Frontal cortex (tissue), 4 donors: ENCODE data around the gene MYO6. TPM values are rescaled to one million over a fixed set of nuclear protein-coding genes. Genes with fewer than 3 reads are reported as not detected.

Source experiments
- DNase-seq, 2 donors: peaks; one replicate each; pipeline ENCODE4 v3.0.0; 2012; ENCODE audit warnings: low spot score in 2 of 2
- FAIRE-seq: peaks from 2 replicates; lab custom pipeline; 2012; peaks lifted over from hg19 to GRCh38; lab: Jason Lieb, UNC
- total RNA-seq: library from RNA; depleted of rRNA; stranded (reverse); fragments of >200 nt; gene quantifications from one replicate; pipeline ENCODE4 v1.2.3, GENCODE V29; 2014
- donor health status: control.
- donor health status: control.
- donor health status: control.

MYO6 gene
- total RNA-seq, 1 donor from 2014 or later: 14.7 TPM

DNA sequence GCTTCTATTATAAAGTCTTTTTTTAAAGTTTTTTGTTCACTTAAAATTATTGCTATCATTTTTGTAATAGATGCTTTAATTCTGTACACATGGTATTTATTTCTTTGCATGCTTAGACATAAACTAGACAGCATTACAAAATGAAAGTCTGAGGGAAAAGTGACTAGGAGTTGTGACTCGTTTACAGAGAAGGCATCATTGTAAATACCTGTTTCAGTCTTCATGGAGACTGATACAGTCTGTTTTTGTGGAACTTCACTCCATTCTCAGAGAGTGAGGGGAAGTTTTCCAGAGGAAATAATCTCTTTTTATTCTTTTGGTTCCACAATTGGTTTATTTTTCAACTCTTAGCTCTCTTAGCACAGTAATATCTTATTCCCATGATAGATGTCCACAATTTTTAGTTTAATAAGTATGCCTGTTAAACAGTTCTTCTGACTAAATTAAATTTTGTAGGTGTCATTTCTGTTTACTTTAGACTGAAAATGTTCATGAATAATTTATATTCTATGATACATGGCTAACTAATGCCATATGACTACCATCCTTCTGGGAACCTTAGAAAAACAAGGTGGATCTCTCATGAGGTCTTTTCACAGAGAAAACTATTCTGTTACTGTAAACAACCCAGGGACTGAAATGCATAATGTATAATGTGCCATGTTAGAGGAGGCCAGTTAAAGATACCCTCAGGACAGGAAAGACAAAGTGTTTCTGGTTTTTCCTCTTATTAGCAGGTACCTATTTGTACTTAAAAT is 69.2 kb downstream of the MYO6 start:
- DNase-seq (no peak), FAIRE-seq (no peak)

DNA sequence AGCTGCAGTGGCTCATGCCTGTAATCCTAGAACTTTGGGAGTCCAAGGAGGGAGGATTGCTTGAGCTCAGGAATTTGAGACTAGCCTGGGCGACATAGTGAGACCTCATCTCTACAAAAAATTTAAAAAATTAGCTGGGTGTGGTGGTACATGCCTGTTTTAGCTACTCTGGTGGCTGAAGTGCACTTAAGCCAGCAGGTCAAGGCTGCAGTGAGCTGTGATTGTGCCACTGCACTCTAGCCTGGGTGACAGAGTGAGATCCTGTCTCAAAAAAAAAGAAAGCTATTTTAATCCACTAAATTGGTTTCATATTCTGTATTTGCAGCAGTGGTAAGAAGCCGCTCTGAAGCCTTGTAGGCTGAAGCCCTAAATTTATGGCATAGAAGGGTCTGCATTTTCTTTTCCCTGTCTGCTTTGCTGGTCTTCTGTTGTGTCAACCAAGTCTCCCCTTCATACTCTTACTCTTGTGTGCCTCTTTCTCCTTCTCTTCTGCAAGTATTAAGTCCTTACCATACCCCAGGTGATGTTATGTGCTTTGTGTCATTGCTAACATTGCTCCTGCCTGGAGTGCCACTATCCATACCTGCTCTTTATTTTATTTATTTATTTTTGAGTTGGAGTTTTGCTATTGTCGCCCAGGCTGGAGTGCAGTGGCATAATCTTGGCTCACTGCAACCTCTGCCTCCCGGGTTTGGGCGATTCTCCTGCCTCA is 70.9 kb downstream of the MYO6 start:
- DNase-seq (no peak), FAIRE-seq (no peak)

DNA sequence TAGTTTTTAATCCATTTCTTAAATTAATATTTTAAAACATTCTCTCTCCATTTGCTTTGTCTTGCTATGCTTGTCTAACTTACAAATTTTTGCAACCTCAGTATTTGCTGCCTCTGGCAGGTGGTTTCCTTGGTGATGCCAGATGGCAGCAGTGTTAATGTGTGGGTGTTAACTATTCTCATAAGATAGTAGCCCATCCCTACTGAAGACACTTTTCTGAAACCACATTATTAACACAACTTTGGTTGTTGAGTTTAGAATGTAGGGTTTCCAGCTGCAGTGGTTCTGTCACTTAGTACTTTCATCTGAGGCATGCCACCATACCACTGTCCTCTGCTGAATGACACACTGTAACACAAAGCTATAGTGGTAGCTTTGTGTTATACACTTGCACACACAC is 75.1 kb downstream of the MYO6 start:
- FAIRE-seq: no peak
- DNase-seq: no peak

DNA sequence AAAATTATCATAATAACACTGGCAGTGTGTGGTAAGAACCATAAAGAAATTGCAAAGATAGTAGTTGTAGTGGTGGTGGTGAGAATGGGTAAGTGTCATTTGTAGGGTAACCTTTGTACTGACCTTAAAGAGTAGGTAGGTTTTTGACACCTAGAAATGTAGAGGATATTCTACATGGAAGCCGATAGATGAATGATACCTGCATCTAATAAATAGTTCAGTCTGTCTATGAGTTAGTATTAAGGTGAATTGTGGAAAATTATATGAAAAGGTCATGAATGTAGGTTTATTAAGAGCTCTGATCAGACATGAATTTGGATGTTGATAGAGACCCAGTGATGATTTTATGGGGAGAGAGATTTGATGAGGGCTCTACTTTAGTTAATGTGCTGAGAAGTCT is 78.1 kb downstream of the MYO6 start:
- no peak for FAIRE-seq

DNA sequence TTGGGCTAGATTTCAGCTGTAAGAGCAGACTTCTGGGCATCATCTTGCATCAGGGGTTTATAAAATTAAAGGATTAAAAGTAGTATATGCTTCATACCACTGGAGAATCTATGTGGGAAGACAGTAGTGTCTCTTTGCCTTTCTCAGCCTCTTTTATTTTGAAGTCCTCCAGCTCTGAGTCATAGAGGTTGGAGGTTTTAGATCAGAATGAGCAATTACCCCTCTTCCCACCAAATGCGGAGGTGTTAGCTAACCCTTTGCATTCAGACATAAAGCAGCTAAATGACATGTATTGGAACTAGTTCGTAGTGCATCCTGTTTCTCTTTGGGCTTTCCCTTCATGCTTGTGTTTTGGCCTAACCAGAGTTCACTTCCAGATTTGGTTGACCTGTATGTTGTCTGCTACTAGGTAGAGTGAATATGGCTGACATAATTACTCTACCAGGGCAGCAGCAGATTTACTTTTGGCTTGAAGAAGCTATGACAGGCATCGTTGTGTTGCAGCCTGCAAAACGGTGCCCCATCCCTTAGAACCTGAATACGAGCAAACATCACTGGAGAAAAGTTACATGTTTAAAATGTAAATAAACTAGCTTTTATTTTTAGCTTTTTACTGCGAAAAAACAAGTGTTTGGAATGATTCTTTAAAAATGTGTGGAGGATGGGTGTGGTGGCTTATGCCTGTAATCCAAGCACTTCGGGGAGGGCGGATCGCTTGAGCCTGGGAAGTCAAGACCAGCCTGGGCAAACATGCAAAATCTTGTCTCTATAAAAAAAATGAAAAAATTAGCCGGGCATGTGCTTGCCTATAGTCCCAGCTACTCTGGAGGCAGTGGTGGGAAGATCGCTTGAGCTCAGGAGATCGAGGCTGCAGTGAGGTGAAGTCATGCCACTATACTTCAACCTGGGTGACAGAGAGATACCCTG is 82.2 kb downstream of the MYO6 start:
- DNase-seq (no peak), FAIRE-seq (no peak)

More for the DNA sequence above, 78.1 kb downstream of the MYO6 start:
- DNase-seq: no peak

DNA sequence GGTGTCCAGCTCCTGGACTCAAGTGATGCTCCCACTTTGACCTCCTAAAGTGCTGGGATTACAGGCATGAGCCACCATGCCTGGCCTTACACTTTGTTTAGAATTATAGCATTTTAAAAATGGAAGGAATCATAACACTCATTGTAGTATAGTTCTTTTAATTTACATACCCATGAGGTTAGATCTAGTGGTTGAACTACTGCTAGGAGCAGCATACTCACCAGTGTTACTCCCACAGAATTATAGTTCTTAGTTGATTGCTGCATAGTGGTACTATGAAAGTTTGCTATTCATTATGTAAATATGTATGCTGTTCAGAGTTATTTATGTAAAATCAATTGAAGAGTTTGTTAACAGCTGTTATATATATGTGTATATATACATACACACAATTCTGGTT is 85.4 kb downstream of the MYO6 start:
- FAIRE-seq (no peak), DNase-seq (no peak)

DNA sequence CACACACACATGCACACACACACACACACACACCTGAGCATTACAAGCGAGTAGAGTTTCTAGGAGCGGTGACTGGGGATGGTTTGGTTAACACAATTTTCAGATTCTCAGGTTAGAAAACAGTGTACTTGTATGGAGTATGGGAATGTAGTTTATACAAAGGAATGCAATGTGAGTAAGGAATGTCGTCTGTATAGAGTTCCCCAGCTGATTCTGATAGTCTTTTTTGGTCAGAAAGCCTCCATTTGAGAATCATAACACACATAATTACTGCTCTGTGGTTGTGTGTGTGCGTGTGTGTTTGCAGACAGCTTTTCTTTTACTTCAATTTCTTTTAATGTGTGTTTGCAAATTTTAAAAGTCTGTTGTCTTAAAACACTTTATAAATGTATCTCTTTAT is 93.2 kb downstream of the MYO6 start:
- no peak for DNase-seq
- FAIRE-seq: no peak

DNA sequence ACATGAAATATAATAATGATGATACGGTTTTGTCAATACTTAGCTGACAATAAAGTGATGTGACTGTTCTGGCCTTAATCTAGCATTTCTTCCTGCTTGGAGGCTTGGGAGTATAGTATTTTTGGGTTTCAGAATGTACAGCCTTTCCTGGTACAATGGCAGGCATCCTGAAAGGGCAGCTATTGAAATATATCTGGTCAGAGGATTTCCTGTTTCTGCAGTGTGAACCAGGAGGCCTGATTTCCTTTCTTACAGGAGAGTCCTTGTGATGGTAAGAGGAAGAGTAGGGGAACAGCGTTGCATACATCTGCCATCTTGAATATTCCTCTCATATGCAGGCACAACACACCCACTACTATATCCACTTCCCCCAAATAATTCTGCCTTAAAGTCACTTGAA is 93.7 kb downstream of the MYO6 start:
- no peak for FAIRE-seq
- no peak for DNase-seq

DNA sequence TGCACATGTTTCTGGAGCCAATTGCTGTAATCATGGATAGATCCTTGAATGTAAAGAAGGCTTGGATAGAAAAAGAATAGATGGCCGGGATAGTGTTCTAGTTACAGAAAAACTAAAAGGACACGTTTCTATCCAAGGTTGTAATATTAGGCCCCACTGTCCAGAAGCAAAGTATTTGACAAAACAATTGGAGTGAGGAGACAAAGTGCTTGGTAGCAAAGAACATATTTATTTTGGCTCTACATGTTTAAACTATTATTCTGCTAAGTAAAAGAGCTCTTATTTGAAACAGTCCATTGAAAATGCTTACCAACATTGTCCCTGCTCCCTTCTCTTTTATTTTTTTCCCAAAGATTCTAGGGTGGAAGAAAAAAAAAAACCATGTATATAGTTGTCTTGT is 94.4 kb downstream of the MYO6 start:
- no peak for DNase-seq

DNA sequence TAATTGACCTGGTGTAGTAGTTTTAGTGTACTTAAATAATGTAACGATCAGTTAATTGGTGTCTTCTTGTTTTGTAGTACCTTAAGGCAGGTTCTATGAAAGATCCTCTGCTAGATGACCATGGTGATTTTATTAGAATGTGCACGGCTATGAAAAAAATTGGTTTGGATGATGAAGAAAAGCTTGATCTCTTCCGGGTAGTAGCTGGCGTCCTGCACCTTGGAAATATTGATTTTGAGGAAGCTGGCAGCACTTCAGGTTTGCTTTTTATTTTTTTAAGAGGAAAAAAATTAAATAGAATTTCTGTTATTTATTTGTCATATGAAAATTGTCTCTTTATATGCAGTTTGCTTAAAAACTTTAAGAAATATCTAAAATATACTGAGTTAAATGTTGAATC is 99.2 kb downstream of the MYO6 start:
- FAIRE-seq (peak; percentile 39), DNase-seq (no peak)

More for the DNA sequence above, 94.4 kb downstream of the MYO6 start:
- FAIRE-seq: no peak

DNA sequence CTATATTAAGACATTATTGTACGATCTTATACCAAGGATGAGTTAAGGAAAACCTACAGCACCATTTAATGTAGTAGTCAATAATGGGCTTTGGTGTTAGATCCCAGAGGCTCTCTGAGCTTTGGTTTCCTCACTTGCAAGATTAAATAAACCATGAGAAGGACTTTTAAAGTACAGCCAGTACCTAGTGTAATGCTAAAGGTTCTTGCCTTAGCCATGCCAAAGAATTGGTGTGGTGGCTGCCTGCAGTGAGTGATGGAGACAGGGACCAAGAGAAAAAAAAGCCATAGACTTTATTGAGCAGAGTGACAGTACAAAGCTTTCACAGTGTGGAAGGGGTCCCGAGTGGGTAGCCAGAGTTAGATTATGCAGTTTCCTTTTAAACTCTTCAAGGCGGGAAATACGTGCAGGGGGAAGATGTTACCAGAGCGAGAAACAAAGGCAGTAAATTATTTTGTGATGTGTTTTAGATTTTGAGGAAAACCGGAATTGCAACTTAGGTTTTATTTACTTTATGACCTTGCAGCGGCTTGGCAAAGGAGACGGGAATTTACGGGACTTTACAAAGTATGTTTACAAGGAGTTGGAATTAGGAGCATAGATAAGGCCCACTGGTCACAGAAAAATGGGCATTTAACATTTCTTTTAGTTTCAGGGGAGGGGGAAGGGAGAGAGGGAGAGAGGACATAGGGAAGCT is 100.4 kb downstream of the MYO6 start:
- FAIRE-seq (no peak), DNase-seq (no peak)

DNA sequence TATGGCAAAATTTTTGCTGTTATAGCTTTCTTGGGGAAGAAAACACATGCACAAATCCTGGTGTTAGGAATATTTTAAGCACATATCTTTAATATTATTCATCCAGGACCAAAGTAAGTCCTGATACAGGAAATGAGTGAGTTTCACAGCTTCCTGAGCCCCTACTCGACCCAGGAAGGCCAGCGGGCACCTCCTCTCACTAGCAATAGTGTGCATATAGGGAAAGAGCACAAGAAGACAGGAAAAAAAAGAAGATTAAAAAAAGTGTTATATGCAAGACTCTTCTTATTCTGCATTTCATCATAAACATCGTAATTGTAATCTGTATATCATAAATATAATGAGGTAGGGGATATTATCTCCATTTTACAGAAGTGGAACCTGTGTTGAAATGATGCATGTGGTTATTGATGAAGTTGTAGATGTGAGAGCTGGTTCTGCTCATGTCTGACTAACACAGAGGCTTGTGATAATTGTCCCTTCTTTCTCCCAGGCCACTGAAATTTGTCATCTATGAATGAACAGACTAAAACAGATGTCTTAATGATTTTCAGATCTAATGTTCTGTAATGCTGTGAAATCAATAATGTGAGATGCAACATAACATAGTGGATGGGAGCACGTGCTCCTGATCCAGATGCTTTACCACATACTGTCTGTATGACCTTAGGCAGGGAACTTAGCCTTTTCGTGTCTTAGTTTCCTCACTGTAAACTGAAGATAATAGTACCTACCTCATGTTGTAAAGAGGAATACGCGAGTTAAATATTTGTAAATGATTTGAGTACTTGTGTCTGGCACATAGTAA is 101.2 kb downstream of the MYO6 start:
- no peak for FAIRE-seq

DNA sequence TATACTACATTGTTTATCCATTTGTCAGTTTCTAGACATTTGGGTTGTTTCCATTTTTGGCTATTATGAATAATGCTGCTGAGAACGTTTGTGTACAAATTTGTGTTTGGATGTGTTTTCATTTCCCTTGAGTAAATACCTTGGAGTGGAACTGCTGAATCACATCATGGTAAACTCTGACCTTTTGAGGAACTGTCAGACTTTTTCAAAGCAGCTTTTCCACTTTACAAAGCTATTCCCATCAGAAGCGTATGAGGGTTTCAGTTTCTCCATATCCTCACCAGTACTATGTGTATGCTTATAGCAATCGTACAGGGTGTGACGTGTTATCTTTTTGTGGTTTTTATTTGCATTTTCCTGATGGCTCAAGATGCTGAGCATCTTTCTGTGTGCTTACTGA is 103.7 kb downstream of the MYO6 start:
- no peak for DNase-seq
- FAIRE-seq: no peak

More for the DNA sequence above, 101.2 kb downstream of the MYO6 start:
- DNase-seq: no peak

DNA sequence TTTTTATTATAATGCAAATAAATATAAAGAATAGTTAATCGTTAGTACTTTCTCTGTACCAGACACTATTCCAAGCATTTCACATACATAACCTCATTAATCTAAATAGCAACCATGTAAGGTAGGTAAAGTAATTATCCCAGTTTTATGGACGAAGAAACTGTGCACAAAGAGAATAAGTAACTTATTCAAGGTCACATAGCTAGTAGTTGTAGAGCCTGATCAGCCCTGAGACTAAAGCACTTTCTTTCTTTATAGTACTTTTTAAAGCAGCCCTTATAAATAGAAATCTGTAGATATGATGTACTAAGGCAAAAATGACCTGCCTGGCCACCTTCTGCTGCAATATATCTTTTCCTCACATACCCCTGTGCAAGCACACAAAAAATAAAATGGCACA is 104.8 kb downstream of the MYO6 start:
- FAIRE-seq (no peak), DNase-seq (no peak)

DNA sequence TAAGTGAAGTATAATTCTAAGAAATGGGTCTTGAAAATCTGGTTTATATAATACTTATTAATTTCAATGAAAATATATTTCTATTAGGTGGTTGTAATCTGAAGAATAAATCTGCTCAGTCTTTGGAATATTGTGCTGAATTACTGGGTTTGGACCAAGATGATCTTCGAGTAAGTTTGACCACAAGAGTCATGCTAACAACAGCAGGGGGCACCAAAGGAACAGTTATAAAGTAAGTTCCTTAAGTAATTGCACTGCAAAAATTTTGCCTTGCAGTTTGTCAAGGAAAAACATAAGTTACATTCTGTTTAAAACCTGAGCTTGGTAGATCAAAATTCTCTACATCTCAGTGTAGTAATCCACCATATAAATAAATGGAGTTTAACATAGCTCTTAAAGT is 106.0 kb downstream of the MYO6 start:
- DNase-seq: no peak
- FAIRE-seq: peak; percentile 88

DNA sequence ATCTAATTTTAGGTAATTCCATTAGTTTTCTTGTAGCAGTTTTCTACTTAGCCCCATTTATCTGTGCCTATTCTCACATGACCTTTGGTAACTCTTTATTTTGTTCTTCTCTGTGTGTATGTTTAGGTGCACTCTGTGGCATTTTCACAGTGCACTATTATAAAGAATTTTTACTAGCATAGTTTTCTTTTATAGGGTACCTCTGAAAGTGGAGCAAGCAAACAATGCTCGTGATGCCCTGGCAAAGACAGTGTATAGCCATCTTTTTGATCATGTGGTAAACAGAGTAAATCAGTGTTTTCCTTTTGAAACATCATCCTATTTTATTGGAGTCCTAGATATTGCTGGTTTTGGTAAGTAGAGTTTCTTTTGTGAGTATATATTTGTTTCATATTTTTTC is 107.9 kb downstream of the MYO6 start:
- no peak for DNase-seq

DNA sequence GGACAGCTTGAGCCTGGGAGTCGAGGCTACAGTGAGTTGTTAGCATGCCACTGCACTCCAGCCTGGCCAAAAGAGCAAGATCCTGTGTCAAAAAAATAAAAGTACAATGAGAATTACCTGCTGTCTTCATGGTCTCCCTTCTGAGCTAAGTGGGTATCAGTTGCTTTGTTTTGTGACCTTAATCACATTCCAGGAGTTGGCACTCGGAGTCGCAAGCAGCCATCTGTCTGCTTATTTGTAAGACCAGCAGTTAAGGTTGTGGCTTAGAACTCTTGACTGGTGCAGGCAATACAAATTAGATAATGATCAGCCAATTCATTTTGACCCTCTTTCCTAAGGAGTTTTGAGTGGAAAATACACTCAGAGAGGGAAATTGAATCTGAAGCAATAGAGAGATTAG is 114.0 kb downstream of the MYO6 start:
- no peak for DNase-seq
- no peak for FAIRE-seq

More for the DNA sequence above, 107.9 kb downstream of the MYO6 start:
- FAIRE-seq: no peak

DNA sequence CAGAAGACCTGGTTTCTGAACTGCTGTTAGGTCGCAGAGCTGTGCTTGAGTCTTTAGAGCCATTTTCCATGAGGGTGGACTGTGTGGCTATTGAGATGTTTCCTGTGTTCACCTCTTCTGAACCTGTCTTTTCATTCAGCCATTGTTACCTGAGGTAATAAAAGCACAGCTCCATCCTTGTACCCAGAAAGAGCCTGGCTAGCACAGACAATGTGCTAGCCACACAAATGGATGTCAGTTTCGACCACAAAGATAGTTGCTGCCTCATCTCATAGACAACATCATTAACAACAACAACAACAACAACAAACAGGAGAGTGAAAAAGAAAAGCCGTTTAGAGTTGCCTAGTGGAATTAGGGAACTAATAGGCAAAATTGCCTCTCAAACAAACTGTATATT is 114.7 kb downstream of the MYO6 start:
- DNase-seq: no peak
- FAIRE-seq: no peak

DNA sequence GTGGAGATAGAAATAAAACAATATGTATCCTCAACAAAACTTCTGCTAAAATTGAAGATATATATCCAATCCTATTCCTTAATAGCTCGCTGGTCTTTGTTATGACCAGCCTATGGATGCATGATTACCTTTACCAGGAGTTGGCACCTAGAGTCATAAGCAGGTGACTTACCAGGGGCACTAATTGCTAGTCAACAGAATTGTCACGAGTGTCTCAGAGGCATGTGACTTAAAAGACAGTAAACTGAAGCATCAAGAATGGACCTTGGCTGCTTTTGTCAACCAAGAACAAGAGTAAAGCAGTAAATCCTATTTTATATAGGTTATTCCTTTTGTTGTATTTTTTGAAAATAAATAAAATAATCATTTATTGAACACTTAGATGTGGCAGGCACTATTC is 115.4 kb downstream of the MYO6 start:
- FAIRE-seq: no peak
- DNase-seq: no peak
